Mesodermal cell (in vitro differentiated cells): ENCODE measurements around the gene OPN3.
A peak's percentile ranks its signal among the peaks of the same experiment; 100 is the strongest.

Source experiments
- H3K27ac ChIP-seq: 2 replicates; pipeline ENCODE4 v1.7.0; 2013; ENCODE audit warnings: mild to moderate bottlenecking, low read depth, low read length, moderate library complexity; ENCODE audit not compliant: severe bottlenecking
- H3K36me3 ChIP-seq: 2 replicates; pipeline ENCODE4 v1.7.1; 2013; ENCODE audit warnings: mild to moderate bottlenecking, low read length, moderate library complexity; ENCODE audit not compliant: control insufficient read depth, insufficient read depth
- H3K4me1 ChIP-seq: one replicate; pipeline ENCODE4 v1.7.1; 2013; ENCODE audit warnings: mild to moderate bottlenecking, low read length; ENCODE audit not compliant: insufficient read depth, control insufficient read depth, poor library complexity, severe bottlenecking
- H3K4me3 ChIP-seq: 2 replicates; pipeline ENCODE4 v1.7.0; 2013; ENCODE audit warnings: low read length, control low read depth, mild to moderate bottlenecking; ENCODE audit not compliant: insufficient read depth, poor library complexity, severe bottlenecking; ENCODE audit errors: extremely low read depth
- H3K9me3 ChIP-seq: 2 replicates; pipeline ENCODE4 v1.7.1; 2013; ENCODE audit warnings: mild to moderate bottlenecking, low read length, moderate library complexity; ENCODE audit not compliant: control insufficient read depth
- WGBS, 2 experiments: methylation state at CpG; one replicate each; pipeline ENCODE4 v1.1.5; 2013; ENCODE audit warnings: missing lambda C conversion rate in 2 of 2; ENCODE audit not compliant: insufficient coverage in 2 of 2; 5-methylcytosine and 5-hydroxymethylcytosine counted together

The OPN3 gene

DNA sequence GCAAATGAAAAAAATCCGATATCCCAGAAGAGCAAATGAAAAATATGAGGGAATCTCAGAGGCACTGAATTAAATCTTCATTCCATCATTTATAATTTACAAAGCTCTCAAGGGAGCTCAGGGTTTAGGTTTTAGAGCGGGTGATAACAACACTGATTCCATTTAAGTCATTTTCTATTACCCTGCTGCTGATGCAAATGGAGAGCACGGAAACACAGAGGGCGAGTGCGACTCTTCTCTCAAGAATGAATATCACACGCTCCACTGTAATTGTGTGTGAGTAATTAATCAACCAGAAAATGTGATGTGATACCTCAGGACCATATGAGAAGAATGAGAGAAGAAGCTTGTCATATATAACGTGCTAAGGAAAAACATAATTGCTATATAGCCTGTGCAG, 22.7 kb downstream of the OPN3 start:
- 96 to 100% methylated on average over 5 to 6 of the region's 7 CpGs for WGBS, 2 experiments

DNA sequence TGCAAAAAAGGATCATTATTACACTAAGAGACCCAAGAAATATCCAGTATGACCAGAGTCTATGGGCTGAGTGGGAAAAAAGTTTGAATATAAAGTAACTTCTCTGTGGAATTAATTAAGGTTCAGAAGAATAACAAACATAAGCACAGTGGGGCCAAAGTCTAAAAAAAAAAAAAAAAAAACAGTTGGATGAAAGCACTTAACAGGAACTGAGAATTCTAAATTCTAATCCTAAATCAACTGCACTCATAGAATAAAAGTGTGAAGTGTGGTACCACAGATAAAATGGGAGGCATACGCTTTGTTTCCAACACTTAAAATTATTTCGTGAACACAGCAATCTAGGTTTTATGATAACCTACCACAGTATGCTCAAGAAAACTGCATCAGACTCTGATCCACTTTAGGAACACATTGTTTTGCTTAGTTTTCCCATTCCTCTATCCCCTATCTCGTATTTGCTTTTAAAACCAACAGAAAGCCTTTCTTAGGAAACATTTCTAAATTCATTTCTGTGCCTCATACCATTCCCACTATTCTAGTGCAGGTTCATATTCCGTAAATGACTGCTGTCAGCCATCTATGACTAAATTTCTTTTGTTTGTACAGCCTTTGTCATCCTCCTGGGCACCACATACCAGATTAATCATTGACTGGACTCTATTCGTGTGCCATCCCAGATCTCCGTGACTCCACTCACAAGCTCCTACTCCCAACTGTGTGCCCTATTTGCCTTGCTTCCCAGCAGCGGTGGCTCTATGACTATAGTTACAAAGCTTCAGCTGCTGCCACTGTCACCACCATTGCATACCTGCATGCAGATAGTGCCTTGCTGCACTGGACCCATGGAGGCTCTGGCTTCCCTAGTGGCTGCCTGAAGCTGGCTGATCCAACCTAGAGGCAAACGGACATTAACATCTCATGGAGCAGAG, 24.9 kb downstream of the OPN3 start:
- Histone ChIP-seq H3K27ac (no peak overlapping the region), H3K4me1 (peaks cover 15% of the 10 kb centered on the region), H3K4me3 (no peak overlapping the region), H3K9me3 (no peaks in the 10 kb centered on the region), H3K36me3 (no peaks in the 10 kb centered on the region)
- 88 to 89% methylated on average over 8 of the region's 8 CpGs for WGBS, 2 experiments

More for the DNA sequence above, 22.7 kb downstream of the OPN3 start:
- H3K9me3 ChIP-seq = no peaks in the 10 kb centered on the region
- no peaks in the 10 kb centered on the region for H3K36me3 ChIP-seq
- H3K27ac ChIP-seq = no peak overlapping the region
- no peak overlapping the region for H3K4me3 ChIP-seq
- H3K4me1 ChIP-seq = no peaks in the 10 kb centered on the region

DNA sequence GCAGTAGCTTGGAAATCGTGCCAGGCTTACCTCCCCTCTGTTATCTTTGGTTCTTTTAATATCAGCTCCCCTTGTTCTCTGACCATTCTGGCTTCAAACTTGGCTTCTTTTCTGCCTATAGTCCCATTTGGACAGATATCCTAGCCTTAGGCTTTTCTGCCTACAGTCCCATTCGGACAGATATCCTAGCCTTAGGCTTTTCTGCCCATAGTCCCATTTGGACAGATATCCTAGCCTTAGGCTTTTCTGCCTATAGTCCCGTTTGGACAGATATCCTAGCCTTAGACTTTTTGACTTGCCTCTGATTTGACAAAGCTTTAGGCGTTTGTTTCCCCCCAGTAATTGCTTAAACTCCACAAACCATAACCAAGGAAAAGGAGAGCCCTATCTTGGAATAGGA, 25.6 kb downstream of the OPN3 start:
- no peak overlapping the region for H3K27ac ChIP-seq
- 72 to 78% methylated on average over 4 of the region's 4 CpGs for WGBS, 2 experiments
- H3K4me1 ChIP-seq = peaks cover 22% of the 10 kb centered on the region
- no peaks in the 10 kb centered on the region for H3K9me3 ChIP-seq
- H3K36me3 ChIP-seq = no peaks in the 10 kb centered on the region
- no peak overlapping the region for H3K4me3 ChIP-seq

DNA sequence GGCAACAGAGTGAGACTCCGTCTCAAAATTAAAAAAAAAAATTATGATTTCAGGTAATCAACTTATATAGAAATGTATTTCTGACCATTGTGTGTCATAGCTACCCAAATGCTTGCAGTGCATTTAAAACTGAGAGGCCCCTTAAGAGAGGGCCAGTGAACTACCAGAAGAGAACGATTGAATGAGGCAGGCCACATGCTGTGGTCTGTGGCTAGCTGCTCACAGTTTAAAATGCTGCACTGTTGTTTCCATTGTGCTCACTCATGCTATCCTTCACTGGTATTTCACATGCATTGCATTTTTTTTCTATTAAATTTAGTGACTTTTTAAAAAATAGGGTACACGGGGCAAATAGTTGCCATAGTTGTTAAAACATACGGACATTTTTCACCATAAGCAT, 26.0 kb downstream of the OPN3 start:
- 70 to 86% methylated on average over 2 to 3 of the region's 4 CpGs for WGBS, 2 experiments

DNA sequence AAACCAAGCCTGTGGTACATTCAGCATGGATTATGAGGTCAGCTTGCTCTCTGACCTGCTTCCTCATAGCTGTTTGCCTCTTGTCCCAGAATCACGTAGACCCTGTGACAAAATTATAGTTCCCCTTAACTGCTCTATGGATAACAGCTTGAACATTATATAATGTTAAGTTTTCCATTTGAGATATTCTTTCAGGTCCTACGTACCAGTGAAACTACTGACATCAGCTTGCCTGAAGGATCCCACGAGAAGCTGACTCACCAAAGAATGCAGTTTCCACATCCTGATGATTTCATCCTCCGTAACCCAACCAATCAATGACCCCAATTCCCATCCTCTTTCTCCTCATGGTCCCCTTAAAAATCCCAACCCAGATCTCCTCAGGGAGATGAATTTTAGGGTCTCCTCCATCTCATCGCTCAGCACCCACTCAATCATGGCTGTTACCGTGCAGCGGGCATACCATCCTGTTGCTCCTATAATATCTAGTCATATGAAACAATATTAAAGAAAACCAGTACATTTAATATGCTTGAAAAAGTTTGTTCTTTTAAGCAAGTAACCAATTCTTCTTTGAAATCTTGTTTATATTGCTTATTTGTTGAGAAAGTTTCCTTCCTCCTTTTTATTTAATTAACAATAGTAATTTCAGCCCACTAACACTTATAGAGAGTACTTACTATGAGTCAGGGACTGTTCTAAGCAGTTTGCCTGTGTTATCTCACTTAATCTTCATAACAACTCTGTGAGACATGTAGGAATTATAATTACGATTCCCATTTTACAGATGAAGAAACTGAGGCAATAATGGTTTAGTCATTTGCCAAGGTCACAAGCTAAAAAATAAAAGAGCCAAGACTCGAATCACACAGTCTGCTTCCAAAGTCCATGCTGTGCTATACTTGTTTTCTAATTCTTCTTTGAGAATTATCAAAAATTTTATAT, 27.4 kb downstream of the OPN3 start:
- Histone ChIP-seq H3K4me1 (peaks cover 34% of the 10 kb centered on the region), H3K27ac (no peak overlapping the region), H3K9me3 (no peaks in the 10 kb centered on the region), H3K36me3 (no peaks in the 10 kb centered on the region), H3K4me3 (no peak overlapping the region)
- WGBS, 2 experiments = 63 to 79% methylated on average over 4 to 5 of the region's 9 CpGs

More for the DNA sequence above, 26.0 kb downstream of the OPN3 start:
- Histone ChIP-seq H3K4me1 (peaks cover 24% of the 10 kb centered on the region), H3K36me3 (no peaks in the 10 kb centered on the region), H3K27ac (no peak overlapping the region), H3K4me3 (no peak overlapping the region), H3K9me3 (no peaks in the 10 kb centered on the region)

DNA sequence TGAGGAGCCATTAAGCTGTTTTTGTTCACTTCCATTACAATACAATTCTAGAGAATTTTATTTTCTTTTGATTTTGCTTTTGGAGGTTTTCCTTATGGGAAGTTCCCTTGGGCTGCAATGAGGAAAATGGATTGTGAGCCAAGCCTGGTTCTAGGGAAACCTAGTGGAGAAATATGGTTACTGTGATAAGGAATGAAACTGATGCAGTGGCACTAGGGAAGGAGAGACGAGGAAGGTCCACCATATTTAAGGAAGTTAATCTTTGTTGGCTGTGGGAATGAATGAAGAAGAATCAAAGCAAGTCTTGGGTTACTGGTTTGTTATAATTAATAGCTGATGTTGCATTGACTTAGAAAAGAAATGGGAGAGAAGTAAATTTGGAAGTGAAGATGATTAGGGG, 28.4 kb downstream of the OPN3 start:
- Histone ChIP-seq H3K4me1 (peaks cover 35% of the 10 kb centered on the region), H3K27ac (peak overlapping the region; percentile 7), H3K36me3 (no peaks in the 10 kb centered on the region), H3K9me3 (no peaks in the 10 kb centered on the region), H3K4me3 (no peak overlapping the region)
- WGBS, 2 experiments = 67 to 86% methylated on average over 1 of the region's 1 CpG

DNA sequence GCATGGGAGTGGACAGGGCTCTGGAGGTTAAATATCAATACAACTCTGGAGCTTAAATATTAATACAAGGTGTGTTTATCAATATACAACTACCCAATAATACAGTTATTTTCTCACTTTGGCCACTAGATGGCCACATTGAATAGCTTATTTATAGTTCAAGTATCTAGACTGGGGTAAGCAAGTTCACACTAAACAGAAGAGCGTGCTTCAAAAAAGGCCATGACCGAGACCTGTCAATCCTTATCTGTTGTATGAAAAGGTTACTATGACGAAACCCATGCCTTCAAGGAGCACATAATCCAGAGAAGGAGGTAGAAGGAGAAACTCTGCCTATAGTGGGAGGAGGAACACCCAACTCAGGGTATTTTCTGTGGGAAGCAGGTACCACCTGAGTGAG, 29.1 kb downstream of the OPN3 start:
- peak overlapping the region; percentile 7 for H3K27ac ChIP-seq
- WGBS, 2 experiments = 48% methylated on average over 3 of the region's 3 CpGs; no CpG with 5 or more reads in 1 of the 2 experiments
- H3K9me3 ChIP-seq = no peaks in the 10 kb centered on the region
- no peak overlapping the region for H3K4me3 ChIP-seq
- peaks cover 37% of the 10 kb centered on the region for H3K4me1 ChIP-seq
- no peaks in the 10 kb centered on the region for H3K36me3 ChIP-seq

DNA sequence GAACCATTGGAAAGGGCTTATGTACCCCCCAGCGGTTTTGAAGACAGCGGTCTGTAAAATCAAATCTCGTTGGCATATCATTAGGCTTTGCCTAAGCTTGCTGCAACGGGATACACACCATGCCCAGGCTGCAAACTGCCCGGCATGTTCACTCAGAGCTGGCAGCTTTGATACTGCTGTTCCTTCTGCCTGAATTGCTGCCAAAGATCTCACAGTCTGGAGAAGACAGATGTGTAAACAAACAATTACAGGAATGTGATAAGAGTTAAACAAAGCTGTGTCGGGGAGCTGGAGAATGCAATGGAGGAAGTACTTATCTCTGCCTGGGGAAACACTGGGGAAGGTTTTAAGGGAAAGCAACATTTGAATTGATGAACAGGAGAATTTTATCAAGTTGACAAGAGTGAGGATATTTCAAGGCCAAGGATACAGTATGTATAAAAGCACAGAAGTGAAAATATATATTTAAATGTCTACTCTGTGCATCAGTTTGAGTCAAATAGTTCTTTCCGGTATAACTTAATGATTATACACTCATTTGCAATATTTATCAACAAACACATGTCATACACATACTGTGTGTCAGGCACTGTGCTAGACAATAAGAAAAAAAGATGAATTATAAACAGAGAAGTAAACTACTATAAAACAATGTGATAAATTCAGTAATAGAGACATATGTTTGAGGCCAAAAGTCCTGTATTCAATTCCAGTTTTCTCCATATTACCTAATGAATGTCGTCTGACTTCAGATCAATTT, 29.9 kb downstream of the OPN3 start:
- H3K4me1 ChIP-seq = peaks cover 37% of the 10 kb centered on the region
- no peaks in the 10 kb centered on the region for H3K9me3 ChIP-seq
- peak overlapping the region; percentile 57 for H3K27ac ChIP-seq
- no peaks in the 10 kb centered on the region for H3K36me3 ChIP-seq
- 69 to 78% methylated on average over 4 to 6 of the region's 8 CpGs for WGBS, 2 experiments
- H3K4me3 ChIP-seq = no peak overlapping the region

DNA sequence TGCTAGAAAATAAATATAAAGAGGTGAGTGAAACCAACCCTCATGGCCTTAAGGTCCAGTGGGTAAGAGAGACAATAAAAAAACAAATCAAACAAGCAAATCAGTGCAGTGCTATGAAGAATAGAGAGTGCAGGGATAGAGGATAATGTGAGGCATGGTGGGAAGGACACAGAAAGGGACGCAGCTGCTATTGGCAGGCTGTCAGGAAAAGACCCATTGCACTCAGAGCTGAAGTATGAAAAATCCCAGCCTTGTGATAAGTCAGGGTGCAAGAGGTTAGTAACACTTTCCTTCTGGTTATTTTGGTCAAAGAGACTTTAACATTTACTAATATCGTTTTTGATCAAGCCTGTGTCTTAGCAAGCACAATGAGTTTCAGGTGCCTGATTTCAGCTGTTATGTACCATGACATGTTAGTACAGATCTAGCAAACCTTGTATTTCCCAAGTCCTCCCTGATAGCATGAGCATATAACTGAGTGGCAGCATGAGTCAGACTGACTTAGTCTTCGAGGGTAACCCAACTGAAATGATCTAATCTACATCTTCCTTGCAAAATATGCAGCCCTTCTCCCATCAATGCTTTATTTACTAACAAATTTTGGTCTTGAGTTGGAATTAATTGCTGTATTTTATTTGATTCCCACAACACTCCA, 31.7 kb downstream of the OPN3 start:
- no peak overlapping the region for H3K4me3 ChIP-seq
- H3K36me3 ChIP-seq = peaks cover 4% of the 10 kb centered on the region
- H3K9me3 ChIP-seq = no peaks in the 10 kb centered on the region
- peaks cover 37% of the 10 kb centered on the region for H3K4me1 ChIP-seq
- 72 to 95% methylated on average over 2 of the region's 3 CpGs for WGBS, 2 experiments
- no peak overlapping the region for H3K27ac ChIP-seq

DNA sequence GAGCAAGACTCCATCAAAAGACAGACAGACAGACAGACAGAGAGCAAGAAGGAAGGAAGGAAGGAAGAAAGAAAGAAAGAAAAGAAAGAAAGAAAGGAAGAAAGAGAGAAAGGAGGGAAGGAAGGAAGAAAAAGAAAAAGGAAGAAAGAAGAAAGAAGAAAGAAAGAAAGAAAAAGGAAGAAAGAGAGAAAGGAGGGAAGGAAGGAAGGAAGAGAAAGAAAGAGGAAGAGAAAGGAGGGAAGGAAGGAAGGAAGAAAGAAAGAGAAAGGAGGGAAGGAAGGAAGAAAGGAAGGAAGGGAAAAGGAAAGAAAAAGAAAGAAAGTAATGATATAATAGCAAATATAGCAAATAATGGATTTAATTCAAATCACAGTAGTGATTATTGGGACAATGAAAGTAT, 32.7 kb downstream of the OPN3 start:
- Histone ChIP-seq H3K4me3 (no peak overlapping the region), H3K27ac (no peak overlapping the region), H3K9me3 (no peaks in the 10 kb centered on the region), H3K36me3 (peaks cover 8% of the 10 kb centered on the region), H3K4me1 (peaks cover 37% of the 10 kb centered on the region)
